ENCODE measurements around the gene NTN1. TPM values are rescaled to one million over a fixed set of nuclear protein-coding genes. Genes with fewer than 3 reads are reported as not detected.

The NTN1 gene
- total and polyA plus RNA-seq, 2 of the 4 experiments (the other 2 are of a cell fraction), result under 0.01 to 0.07 TPM

GRCh38 chr17:9080983-9081382 is 59.7 kb downstream of the NTN1 start:
- Histone ChIP-seq H3K4me3 (ENCODE audit: insufficient read depth, low read depth, low read length) (no peak overlapping the region), H3K18ac (ENCODE audit: low read depth, low read length) (no peak overlapping the region), H3K9me1 (ENCODE audit: insufficient read depth, low read length) (no peaks in the 10 kb centered on the region), H2AFZ (replicated peaks; ENCODE audit: low read length, poor library complexity) (no peak overlapping the region), H2BK5ac (ENCODE audit: low read depth, low read length, poor library complexity, severe bottlenecking) (no peak overlapping the region), H3K79me1 (ENCODE audit: low read depth in 1 of 2, low read length in 2 of 2) (no peaks in the 10 kb centered on the region), H3K9ac (ENCODE audit: low read depth, low read length) (no peak overlapping the region), H4K20me1 (ENCODE audit: insufficient read depth, low read length) (no peaks in the 10 kb centered on the region), H3K4ac (ENCODE audit: low read depth, low read length) (no peak overlapping the region), H3K4me1 (ENCODE audit: control insufficient read depth, insufficient read depth, low read length) (no peaks in the 10 kb centered on the region), H2AK9ac (replicated peaks; ENCODE audit: low read depth, low read length, poor library complexity) (no peak overlapping the region), H3K23ac (ENCODE audit: low read depth, low read length) (no peak overlapping the region), H2AK5ac (ENCODE audit: low read depth, low read length) (no peak overlapping the region), H4K5ac (ENCODE audit: low read depth, low read length) (no peak overlapping the region), H2BK120ac (ENCODE audit: low read depth, low read length) (no peak overlapping the region), H3K56ac (ENCODE audit: extremely low read depth, insufficient read depth, low read length) (no peak overlapping the region), H3K14ac (replicated peaks; ENCODE audit: low read depth, low read length) (no peak overlapping the region), H4K8ac (ENCODE audit: low read depth in 2 of 2, low read length in 2 of 2) (no peak overlapping the region), H2BK20ac (ENCODE audit: low read depth, low read length) (no peak overlapping the region), H3K4me2 (ENCODE audit: low read depth, low read length) (no peak overlapping the region), H4K91ac (ENCODE audit: insufficient read depth, low read depth, low read length) (no peak overlapping the region), H2BK15ac (ENCODE audit: low read depth, low read length) (no peak overlapping the region), H3K27ac (ENCODE audit: insufficient read depth, low read length) (no peak overlapping the region), H3K36me3 (ENCODE audit: control insufficient read depth, insufficient read depth, low read length) (no peaks in the 10 kb centered on the region), H3K9me3 (ENCODE audit: control insufficient read depth, insufficient read depth, low read length) (peaks cover 23% of the 10 kb centered on the region), H3K27me3 (ENCODE audit: control insufficient read depth, insufficient read depth, low read length) (no peaks in the 10 kb centered on the region)
- in situ Hi-C loops (cut with MboI; ENCODE audit: low sequenced_read_pairs), result no loop called here
- DNase-seq (no peak), ATAC-seq (ENCODE audit: low read depth) (no peak)
- no peak for TF ChIP-seq RAD21 (IDR thresholded peaks at IDR 0.05; ENCODE audit: low read length)
- no peak for TF ChIP-seq MAFK (IDR thresholded peaks at IDR 0.05; ENCODE audit: low read depth, low read length)
- no peak for TF ChIP-seq MXI1 (IDR thresholded peaks at IDR 0.05; ENCODE audit: borderline replicate concordance, low read depth, low read length)
- TF ChIP-seq CHD1 (IDR thresholded peaks at IDR 0.05; ENCODE audit: low read depth, low read length), result no peak
- TF ChIP-seq POLR2A (IDR thresholded peaks at IDR 0.05; ENCODE audit: low read depth, low read length), result no peak
- no peak for TF ChIP-seq RCOR1 (IDR thresholded peaks at IDR 0.05; ENCODE audit: insufficient replicate concordance, low read length)
- TF ChIP-seq CEBPB (IDR thresholded peaks at IDR 0.05; ENCODE audit: low read depth, low read length), result no peak
- TF ChIP-seq USF2 (IDR thresholded peaks at IDR 0.05; ENCODE audit: low read depth, low read length), result no peak
- TF ChIP-seq ELK1 (IDR thresholded peaks at IDR 0.05; ENCODE audit: borderline replicate concordance, low read depth, low read length), result no peak
- TF ChIP-seq RFX5 (IDR thresholded peaks at IDR 0.05; ENCODE audit: low read depth, low read length), result no peak
- no peak for TF ChIP-seq MAZ (IDR thresholded peaks at IDR 0.05; ENCODE audit: borderline replicate concordance, low read depth, low read length)
- TF ChIP-seq SMC3 (IDR thresholded peaks at IDR 0.05; ENCODE audit: low read depth, low read length), result no peak
- no peak for TF ChIP-seq BHLHE40 (IDR thresholded peaks at IDR 0.05; ENCODE audit: low read depth, low read length)
- TF ChIP-seq NFE2L2 (IDR thresholded peaks at IDR 0.05; ENCODE audit: low read depth, low read length), result no peak
- no peak for TF ChIP-seq FOS (IDR thresholded peaks at IDR 0.05; ENCODE audit: low read depth, low read length)
- no peak for TF ChIP-seq CTCF (conservative IDR thresholded peaks at IDR 0.05; ENCODE audit: low read depth, low read length)
- no TSS peak for BruUV-seq (replicated peaks)
- intact Hi-C loops (cut with micrococcal nuclease), result no loop called here
- ChIA-PET CTCF (no interaction called here), POLR2A (ENCODE audit: unreplicated experiment) (no interaction called here)
- dilution Hi-C loops (cut with HindIII; ENCODE audit: low sequenced_read_pairs, unreplicated experiment), result no loop called here
- no CpG with 5 or more reads among the region's 3 CpGs for WGBS, 2 experiments (ENCODE audit: extremely low coverage in 2 of 2, insufficient read length in 1 of 2)
